Measurements from ENCODE around the gene FAM163A. TPM values are rescaled to one million over a fixed set of nuclear protein-coding genes. Genes with fewer than 3 reads are reported as not detected.

Gene FAM163A
- polyA plus RNA-seq, 3 donors: not detected

DNA sequence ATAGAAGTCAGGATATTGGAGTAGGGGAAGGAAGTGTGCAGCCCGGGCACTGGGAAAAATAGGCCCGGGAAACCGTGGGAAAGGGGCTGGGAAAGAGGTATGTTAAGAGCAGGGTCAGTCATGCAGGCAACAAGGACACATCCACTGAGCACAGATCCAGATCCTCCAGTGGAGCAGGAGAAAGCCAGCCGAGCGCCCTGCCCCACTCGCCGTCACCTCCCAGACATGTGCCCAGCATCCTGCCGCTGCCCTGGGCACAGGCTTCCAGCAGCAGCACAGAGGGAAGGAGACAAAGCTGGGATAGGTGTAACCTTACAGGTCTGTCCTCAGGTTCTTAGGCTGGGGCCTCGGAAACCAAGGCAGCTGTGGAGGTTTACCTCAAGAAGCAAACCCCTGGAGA is 64.2 kb downstream of the FAM163A start:
- Mint-ChIP-seq H3K4me1 (peaks cover 2% of the 10 kb centered on the region), H3K27ac (no peak overlapping the region), H3K4me3 (no peak overlapping the region), H3K9me3 (no peaks in the 10 kb centered on the region), H3K36me3 (no peaks in the 10 kb centered on the region), H3K27me3 (ENCODE audit: low read depth in 3 of 3) (peaks cover 2 to 9% (median 7%) of the 10 kb centered on the region in 3 donors)
- intact Hi-C loops (cut with micrococcal nuclease): loop anchor here in 1 of 2 donors (5.0 kb wide), 1 partner anchor 730 kb away; no protein-coding TSS in a partner anchor
- Histone ChIP-seq H4K20me1 (ENCODE audit: insufficient read depth, low read length) (no peaks in the 10 kb centered on the region), H3K4me3 (replicated peaks in 1 of 3; ENCODE audit: low read depth in 2 of 3, low read length in 3 of 3) (no peak overlapping the region), H3K9me3 (replicated peaks in 1 of 2; ENCODE audit: control insufficient read depth in 1 of 2, insufficient read depth in 1 of 2, low read length in 2 of 2) (no peaks in the 10 kb centered on the region), H2AFZ (ENCODE audit: insufficient read depth, low read depth, low read length, poor library complexity, severe bottlenecking) (no peak overlapping the region), H3K79me2 (ENCODE audit: insufficient read depth, low read length) (no peaks in the 10 kb centered on the region), H3K27ac (ENCODE audit: low read depth in 1 of 2, low read length in 2 of 2) (no peak overlapping the region), H3K9ac (ENCODE audit: insufficient read depth, low read length, poor library complexity, severe bottlenecking) (no peak overlapping the region), H3K4me1 (ENCODE audit: control insufficient read depth in 1 of 2, insufficient read depth in 2 of 2, low read length in 2 of 2) (peaks cover 0 to 2% of the 10 kb centered on the region in 2 donors), H3K27me3 (ENCODE audit: control insufficient read depth in 2 of 2, insufficient read depth in 2 of 2, low read length in 2 of 2) (no peaks in the 10 kb centered on the region), H3K36me3 (replicated peaks in 1 of 2; ENCODE audit: control insufficient read depth in 1 of 2, insufficient read depth in 2 of 2, low read length in 2 of 2) (no peaks in the 10 kb centered on the region), H3K4me2 (replicated peaks; ENCODE audit: extremely low read depth, low read length, poor library complexity, severe bottlenecking) (no peak overlapping the region)
- no peak for DNase-seq
- 86% methylated on average over 9 of the region's 9 CpGs for WGBS (ENCODE audit: insufficient coverage)
- TF ChIP-seq, protein P1, sequence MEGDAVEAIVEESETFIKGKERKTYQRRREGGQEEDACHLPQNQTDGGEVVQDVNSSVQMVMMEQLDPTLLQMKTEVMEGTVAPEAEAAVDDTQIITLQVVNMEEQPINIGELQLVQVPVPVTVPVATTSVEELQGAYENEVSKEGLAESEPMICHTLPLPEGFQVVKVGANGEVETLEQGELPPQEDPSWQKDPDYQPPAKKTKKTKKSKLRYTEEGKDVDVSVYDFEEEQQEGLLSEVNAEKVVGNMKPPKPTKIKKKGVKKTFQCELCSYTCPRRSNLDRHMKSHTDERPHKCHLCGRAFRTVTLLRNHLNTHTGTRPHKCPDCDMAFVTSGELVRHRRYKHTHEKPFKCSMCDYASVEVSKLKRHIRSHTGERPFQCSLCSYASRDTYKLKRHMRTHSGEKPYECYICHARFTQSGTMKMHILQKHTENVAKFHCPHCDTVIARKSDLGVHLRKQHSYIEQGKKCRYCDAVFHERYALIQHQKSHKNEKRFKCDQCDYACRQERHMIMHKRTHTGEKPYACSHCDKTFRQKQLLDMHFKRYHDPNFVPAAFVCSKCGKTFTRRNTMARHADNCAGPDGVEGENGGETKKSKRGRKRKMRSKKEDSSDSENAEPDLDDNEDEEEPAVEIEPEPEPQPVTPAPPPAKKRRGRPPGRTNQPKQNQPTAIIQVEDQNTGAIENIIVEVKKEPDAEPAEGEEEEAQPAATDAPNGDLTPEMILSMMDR (IDR thresholded peaks at IDR 0.05): no peak

DNA sequence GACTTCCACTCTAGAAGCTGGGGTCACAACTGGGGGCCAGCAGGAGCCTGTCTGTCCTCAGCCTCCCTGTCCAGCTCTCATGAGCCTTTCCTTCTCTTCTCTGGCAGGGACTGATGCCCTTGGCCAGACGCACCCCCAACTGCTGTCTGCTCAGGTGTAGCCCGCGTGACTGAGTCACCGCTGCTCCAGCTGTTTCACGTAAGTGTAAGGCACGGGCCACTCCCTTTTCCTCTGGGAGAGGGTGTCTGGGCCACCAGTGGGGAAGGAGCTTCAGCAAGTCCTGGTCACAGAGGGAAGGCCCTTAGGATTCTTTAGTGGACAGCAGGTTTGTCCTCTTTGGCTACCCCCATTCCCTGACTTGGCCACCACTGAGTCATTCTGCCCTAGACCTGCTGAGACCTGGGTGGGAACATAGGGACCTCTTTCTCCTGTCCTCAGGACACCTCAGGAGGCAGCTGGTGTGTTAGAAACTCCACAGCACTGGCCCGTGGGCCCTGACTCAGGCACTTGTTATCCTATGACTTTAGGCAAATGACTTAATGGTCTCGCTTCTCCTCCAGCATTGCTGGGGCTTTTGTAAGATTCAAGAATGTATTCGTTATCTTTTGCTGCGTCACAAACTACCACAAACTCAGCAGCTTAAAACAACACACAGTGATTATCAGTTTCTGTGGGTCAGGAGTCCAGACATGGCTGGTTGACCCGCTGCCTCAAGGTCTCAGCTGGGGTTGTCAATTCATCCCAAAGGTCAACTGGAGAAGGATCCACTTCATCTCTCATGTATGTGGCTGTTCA is 64.8 kb downstream of the FAM163A start:
- H2AFZ ChIP-seq (ENCODE audit: insufficient read depth, low read depth, low read length, poor library complexity, severe bottlenecking): no peak overlapping the region
- H3K27me3 Mint-ChIP-seq (ENCODE audit: low read depth in 3 of 3): peaks cover 2 to 9% (median 7%) of the 10 kb centered on the region in 3 donors
- no peak overlapping the region for H3K4me2 ChIP-seq (replicated peaks; ENCODE audit: extremely low read depth, low read length, poor library complexity, severe bottlenecking)
- TF ChIP-seq, protein P1 (IDR thresholded peaks at IDR 0.05): no peak
- no peaks in the 10 kb centered on the region for H3K9me3 Mint-ChIP-seq
- no peak overlapping the region for H3K4me3 ChIP-seq (replicated peaks in 1 of 3; ENCODE audit: low read depth in 2 of 3, low read length in 3 of 3)
- H3K4me1 ChIP-seq (ENCODE audit: control insufficient read depth in 1 of 2, insufficient read depth in 2 of 2, low read length in 2 of 2): peaks cover 0 to 2% of the 10 kb centered on the region in 2 donors
- H3K9me3 ChIP-seq (replicated peaks in 1 of 2; ENCODE audit: control insufficient read depth in 1 of 2, insufficient read depth in 1 of 2, low read length in 2 of 2): no peaks in the 10 kb centered on the region
- H3K36me3 ChIP-seq (replicated peaks in 1 of 2; ENCODE audit: control insufficient read depth in 1 of 2, insufficient read depth in 2 of 2, low read length in 2 of 2): no peaks in the 10 kb centered on the region
- intact Hi-C loops (cut with micrococcal nuclease): loop anchor here in 1 of 2 donors (5.0 kb wide), 1 partner anchor 731 kb away; no protein-coding TSS in a partner anchor
- no peak for DNase-seq
- H3K79me2 ChIP-seq (ENCODE audit: insufficient read depth, low read length): no peaks in the 10 kb centered on the region
- no peak overlapping the region for H3K9ac ChIP-seq (ENCODE audit: insufficient read depth, low read length, poor library complexity, severe bottlenecking)
- H3K36me3 Mint-ChIP-seq: no peaks in the 10 kb centered on the region
- no peak overlapping the region for H3K4me3 Mint-ChIP-seq
- peaks cover 2% of the 10 kb centered on the region for H3K4me1 Mint-ChIP-seq
- no peaks in the 10 kb centered on the region for H4K20me1 ChIP-seq (ENCODE audit: insufficient read depth, low read length)
- peak overlapping the region in 1 of 7 donors; percentile 17 for H3K27ac Mint-ChIP-seq
- H3K27ac ChIP-seq (ENCODE audit: low read depth in 1 of 2, low read length in 2 of 2): no peak overlapping the region
- H3K27me3 ChIP-seq (ENCODE audit: control insufficient read depth in 2 of 2, insufficient read depth in 2 of 2, low read length in 2 of 2): no peaks in the 10 kb centered on the region
- WGBS (ENCODE audit: insufficient coverage): 85% methylated on average over 6 of the region's 11 CpGs
